Panc1 (cell line): ENCODE measurements around the gene ADGRV1. TPM values are rescaled to one million over a fixed set of nuclear protein-coding genes. Genes with fewer than 3 reads are reported as not detected.

Experiments
- ATAC-seq: fragments of 200-7000 bp; cut with Tn5 transposase; 2 replicates; pipeline ENCODE4 v1.9.1; 2020; ENCODE audit warnings: mild to moderate bottlenecking, moderate library complexity
- BruUV-seq: library from RNA; stranded (reverse); fragments of 400-500 nt; replicated peaks from 2 replicates; lab custom pipeline; 2021; lab: Mats Ljungman, UMichigan
- CTCF ChIA-PET: fragments of 300-600 bp; sonication (Branson Sonifier 250); formaldehyde crosslinking; loops from one replicate; lab custom pipeline; 2022; ENCODE audit warnings: antibody characterized with exemption; lab: Charles Lee
- POLR2A ChIA-PET: fragments of 300-600 bp; sonication (Branson Sonifier 250); formaldehyde crosslinking; loops from one replicate; lab custom pipeline; 2022; ENCODE audit warnings: antibody characterized with exemption; lab: Charles Lee
- DNase-seq: peaks from one replicate; pipeline ENCODE4 v3.0.0-alpha.2; 2010; ENCODE audit warnings: low read depth, low spot score
- H3K27ac ChIP-seq: 2 replicates; pipeline ENCODE4 v1.5.1; 2011; ENCODE audit warnings: mild to moderate bottlenecking, low read length, inconsistent platforms
- H3K27me3 ChIP-seq: fragments of 200-500 bp; sonication (Bioruptor generic); 2 replicates; pipeline ENCODE4 v1.6.0; 2014; ENCODE audit warnings: low read length, inconsistent platforms; ENCODE audit not compliant: control insufficient read depth, insufficient read depth
- H3K36me3 ChIP-seq: fragments of 200-500 bp; sonication (Bioruptor generic); 2 replicates; pipeline ENCODE4 v1.5.1; 2014; ENCODE audit warnings: inconsistent platforms, mild to moderate bottlenecking, low read length, moderate library complexity; ENCODE audit not compliant: control insufficient read depth, insufficient read depth
- H3K4me1 ChIP-seq: 2 replicates; pipeline ENCODE4 v1.5.1; 2011; ENCODE audit warnings: inconsistent platforms, mild to moderate bottlenecking, low read length, moderate library complexity; ENCODE audit not compliant: control insufficient read depth, insufficient read depth
- H3K4me3 ChIP-seq, 2 experiments: 2 replicates each; pipeline ENCODE4 v1.5.1; 2011 to 2012; ENCODE audit warnings: low read depth in 2 of 2, low read length in 2 of 2, mild to moderate bottlenecking in 2 of 2, inconsistent platforms in 1 of 2, moderate library complexity in 1 of 2
- H3K9me3 ChIP-seq: fragments of 200-500 bp; sonication (Bioruptor generic); 2 replicates; pipeline ENCODE4 v1.5.1; 2014; ENCODE audit warnings: low read depth, mild to moderate bottlenecking, inconsistent platforms, low read length, moderate library complexity; ENCODE audit not compliant: control insufficient read depth, insufficient read depth
- CTCF ChIP-seq: fragments of 450-650 bp; IDR thresholded peaks from 2 replicates; pipeline ENCODE4 v1.5.1; 2017; ENCODE audit warnings: mild to moderate bottlenecking
- REST ChIP-seq, 2 experiments: IDR thresholded peaks; 2 replicates each; pipeline ENCODE4 v1.6.1; 2011 to 2012; ENCODE audit warnings: low read depth in 2 of 2, control low read depth in 1 of 2, low read length in 1 of 2, mild to moderate bottlenecking in 1 of 2, moderate library complexity in 1 of 2; ENCODE audit not compliant: insufficient read depth in 1 of 2
- SIN3A ChIP-seq: IDR thresholded peaks from 2 replicates; pipeline ENCODE4 v1.6.1; 2012; ENCODE audit warnings: low read depth, mild to moderate bottlenecking, low read length, moderate library complexity, borderline replicate concordance; ENCODE audit not compliant: insufficient read depth
- in situ Hi-C: cut with HindIII; loops from 2 replicates; pipeline ENCODE4 v1.10.0; 2016; ENCODE audit warnings: low sequenced_read_pairs, low pct_unique_long_range_greater_than_20kb
- intact Hi-C: fragments of 100-400 bp; cut with micrococcal nuclease; formaldehyde crosslinking; loops from one replicate; pipeline ENCODE4 v1.10.0; 2022; ENCODE audit not compliant: unreplicated experiment
- total RNA-seq: library from RNA; stranded (reverse); gene quantifications from one replicate; pipeline ENCODE4 v1.2.1, GENCODE V29; 2021; ENCODE audit not compliant: unreplicated experiment

The ADGRV1 gene
- total RNA-seq, 1 experiment from 2014 or later: 0.49 TPM

- no TSS peak for BruUV-seq
- in situ Hi-C loops: no loop called here
- TF ChIP-seq REST (IDR thresholded peaks at IDR 0.05; ENCODE audit: insufficient read depth in 1 of 2, low read depth in 2 of 2, low read length in 1 of 2): no peak
- no peak for TF ChIP-seq CTCF
- DNase-seq (no peak), ATAC-seq (no peak)
- H3K27ac ChIP-seq: no peak overlapping the region
- H3K4me3 ChIP-seq: no peak overlapping the region
- intact Hi-C loops: no loop called here
- ChIA-PET POLR2A (no interaction called here), CTCF (no interaction called here)
- peaks cover 28% of the 10 kb centered on the region for H3K27me3 ChIP-seq
- no peaks in the 10 kb centered on the region for H3K9me3 ChIP-seq
- H3K36me3 ChIP-seq: no peaks in the 10 kb centered on the region
- peaks cover 4% of the 10 kb centered on the region for H3K4me1 ChIP-seq
Observed at GRCh38 chr5:90534922-90535321, 23.7 kb upstream of the ADGRV1 start.

GRCh38 chr5:90542827-90543519 lies 15.6 kb upstream of the ADGRV1 start:
- in situ Hi-C loops: no loop called here
- Histone ChIP-seq H3K9me3 (no peaks in the 10 kb centered on the region), H3K4me1 (no peaks in the 10 kb centered on the region), H3K36me3 (no peaks in the 10 kb centered on the region), H3K27me3 (peaks cover 20% of the 10 kb centered on the region), H3K4me3 (no peak overlapping the region), H3K27ac (no peak overlapping the region)
- DNase-seq: no peak
- no TSS peak for BruUV-seq
- TF ChIP-seq REST (IDR thresholded peaks at IDR 0.05; ENCODE audit: insufficient read depth in 1 of 2, low read depth in 2 of 2, low read length in 1 of 2) (no peak), SIN3A (no peak)
- intact Hi-C loops: no loop called here
- ChIA-PET CTCF (interaction anchor here (0.5 kb wide), 1 partner anchor 103 kb away, joined by 5 read pairs; no protein-coding TSS in a partner anchor), POLR2A (no interaction called here)
- no peak for ATAC-seq
